H1 (cell line): ENCODE results near the gene GALNT15. TPM values are rescaled to one million over a fixed set of nuclear protein-coding genes. Genes with fewer than 3 reads are reported as not detected.

Experiments
- CHD7 ChIP-seq: fragments of 300-600 bp; sonication (generic); IDR thresholded peaks from 2 replicates; pipeline ENCODE4 v1.7.1; 2012; ENCODE audit warnings: low read length, moderate library complexity, mild to moderate bottlenecking, inconsistent platforms; ENCODE audit not compliant: insufficient replicate concordance
- polyA plus RNA-seq, 7 experiments: library from polyadenylated mRNA; depleted of rRNA in 3 of 7; stranded (reverse) in 5 of 7; unstranded in 2 of 7; fragments of >200 nt in 5 of 7; fragments of 200-250 nt in 2 of 7; gene quantifications; 1 replicate in 5 of 7; 2 replicates in 1 of 7; 4 replicates in 1 of 7; pipeline versions ENCODE4 v1.2.1 to v1.2.3, GENCODE V29; 2011 to 2013; ENCODE audit warnings: missing spikeins in 2 of 7, mixed read lengths in 2 of 7
- total RNA-seq: library from RNA; stranded (reverse); fragmentation: NEBNext Ultra II Directional; extraction: Animal tissue kit (Norgen Biotek cat#: 25700); gene quantifications from 2 replicates; pipeline ENCODE4 v1.2.1, GENCODE V29; 2021

The GALNT15 gene
- total and polyA plus RNA-seq, 2 of the 8 experiments (the other 6 are each of a cell fraction or from before 2014, with no cell fraction given) = 0.02 TPM; not detected in 1

- TF ChIP-seq CHD7 = no peak
Observed at GRCh38 chr3:16179261-16179660, 4.8 kb downstream of the GALNT15 start (continued).
